Measurements from ENCODE around the gene KSR2. TPM values are rescaled to one million over a fixed set of nuclear protein-coding genes. Genes with fewer than 3 reads are reported as not detected.
A peak's percentile ranks its signal among the peaks of the same experiment; 100 is the strongest.

Gene KSR2
- total RNA-seq, 1 donor from 2014 or later = 1.4 TPM

DNA sequence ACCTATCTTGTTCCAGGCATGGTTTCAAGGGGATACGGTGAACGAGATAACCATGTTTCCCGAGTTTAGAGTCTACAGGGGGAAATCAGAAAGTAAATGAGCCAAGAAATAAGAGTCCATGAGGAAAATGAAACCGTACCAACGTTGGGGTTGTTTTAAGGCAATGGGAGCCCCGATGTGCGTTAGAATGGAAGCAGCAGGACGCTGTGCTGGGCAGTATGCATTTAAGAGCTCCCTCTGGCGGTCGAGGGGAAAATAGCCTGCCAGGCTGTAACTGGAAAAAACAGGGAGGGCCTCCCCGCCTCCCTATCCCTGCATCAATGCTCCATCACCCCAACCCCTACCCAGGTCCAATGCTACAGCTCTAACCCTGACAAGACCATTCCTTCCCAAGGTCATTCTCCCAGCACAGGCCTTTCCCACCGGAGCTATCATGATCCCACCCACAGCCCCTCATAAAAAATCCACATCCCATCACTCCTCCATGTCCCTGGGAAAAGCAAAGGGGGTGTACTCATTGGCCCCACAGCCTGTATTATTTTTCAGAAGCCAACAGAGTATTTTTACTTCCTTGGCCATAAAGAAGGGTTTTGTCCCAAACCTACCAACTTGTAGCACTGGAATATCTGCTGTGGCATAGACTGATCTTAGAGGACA lies 381.0 kb downstream of the KSR2 start:
- Histone ChIP-seq H3K4me1 (no peaks in the 10 kb centered on the region), H3K9me3 (no peaks in the 10 kb centered on the region), H3K27ac (no peak overlapping the region), H3K27me3 (no peaks in the 10 kb centered on the region), H3K4me3 (no peak overlapping the region), H3K36me3 (no peaks in the 10 kb centered on the region)
- TF ChIP-seq, protein P1, sequence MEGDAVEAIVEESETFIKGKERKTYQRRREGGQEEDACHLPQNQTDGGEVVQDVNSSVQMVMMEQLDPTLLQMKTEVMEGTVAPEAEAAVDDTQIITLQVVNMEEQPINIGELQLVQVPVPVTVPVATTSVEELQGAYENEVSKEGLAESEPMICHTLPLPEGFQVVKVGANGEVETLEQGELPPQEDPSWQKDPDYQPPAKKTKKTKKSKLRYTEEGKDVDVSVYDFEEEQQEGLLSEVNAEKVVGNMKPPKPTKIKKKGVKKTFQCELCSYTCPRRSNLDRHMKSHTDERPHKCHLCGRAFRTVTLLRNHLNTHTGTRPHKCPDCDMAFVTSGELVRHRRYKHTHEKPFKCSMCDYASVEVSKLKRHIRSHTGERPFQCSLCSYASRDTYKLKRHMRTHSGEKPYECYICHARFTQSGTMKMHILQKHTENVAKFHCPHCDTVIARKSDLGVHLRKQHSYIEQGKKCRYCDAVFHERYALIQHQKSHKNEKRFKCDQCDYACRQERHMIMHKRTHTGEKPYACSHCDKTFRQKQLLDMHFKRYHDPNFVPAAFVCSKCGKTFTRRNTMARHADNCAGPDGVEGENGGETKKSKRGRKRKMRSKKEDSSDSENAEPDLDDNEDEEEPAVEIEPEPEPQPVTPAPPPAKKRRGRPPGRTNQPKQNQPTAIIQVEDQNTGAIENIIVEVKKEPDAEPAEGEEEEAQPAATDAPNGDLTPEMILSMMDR (IDR thresholded peaks at IDR 0.05) = peak; percentile 87
- peak; percentile 71 for DNase-seq
- intact Hi-C loops (cut with DNase I) = loop anchor here (10.0 kb wide), 1 partner anchor 213 kb away; no protein-coding TSS in a partner anchor
- ATAC-seq = peak; percentile 88

DNA sequence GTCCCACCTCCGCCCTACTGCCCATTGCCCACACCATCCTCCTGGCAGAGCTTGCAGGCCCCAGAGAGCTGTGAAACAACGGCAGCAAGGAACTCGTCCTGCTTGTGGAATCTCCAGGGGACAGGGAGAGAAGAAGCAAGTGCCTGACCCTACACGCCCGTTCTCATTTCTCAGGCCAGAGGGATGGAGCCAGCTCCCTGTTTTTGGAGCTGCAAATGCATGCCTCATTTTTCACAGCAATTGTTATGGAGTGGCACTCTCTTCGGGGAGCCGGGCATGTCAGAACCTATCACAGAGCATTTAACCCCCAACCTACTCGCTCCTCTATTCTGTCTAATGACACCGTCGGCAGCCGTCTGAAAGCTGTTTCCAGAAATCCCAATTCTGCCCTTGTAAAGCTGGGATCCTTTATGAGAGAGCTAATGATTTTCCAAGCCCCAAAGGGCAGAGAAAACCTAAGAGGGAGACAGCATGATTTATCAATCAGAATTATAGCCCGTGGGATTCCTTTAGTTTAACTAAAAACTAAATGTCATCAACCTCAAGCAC lies 385.0 kb downstream of the KSR2 start:
- ATAC-seq = no peak
- H3K4me1 ChIP-seq = no peaks in the 10 kb centered on the region
- intact Hi-C loops (cut with DNase I) = loop anchor here (10.0 kb wide), 1 partner anchor 209 kb away; no protein-coding TSS in a partner anchor
- peak; percentile 8 for DNase-seq
- no peak overlapping the region for H3K27ac ChIP-seq
- no peaks in the 10 kb centered on the region for H3K36me3 ChIP-seq
- H3K27me3 ChIP-seq = peaks cover 8% of the 10 kb centered on the region
- no peak overlapping the region for H3K4me3 ChIP-seq
- TF ChIP-seq, protein P1 (IDR thresholded peaks at IDR 0.05) = no peak
- H3K9me3 ChIP-seq = no peaks in the 10 kb centered on the region

DNA sequence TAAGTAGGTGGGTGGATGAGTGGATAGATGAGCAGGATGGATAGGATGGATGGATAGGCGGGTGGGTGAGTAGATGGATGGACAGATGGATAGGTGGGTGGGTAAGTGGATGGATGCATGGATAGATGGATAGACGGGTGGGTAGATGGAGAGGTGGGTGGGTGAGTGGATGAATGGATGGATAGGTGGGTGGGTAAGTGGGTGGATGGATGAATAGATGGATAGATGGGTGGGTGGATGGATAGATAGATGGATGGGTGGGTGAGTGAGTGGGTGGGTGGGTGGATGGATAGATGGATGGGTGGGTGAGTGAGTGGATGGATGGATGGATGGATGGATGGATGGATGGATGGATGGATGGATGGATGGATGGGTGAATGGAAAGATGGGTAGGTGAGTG lies 385.7 kb downstream of the KSR2 start:
- ATAC-seq (no peak), DNase-seq (no peak)
- Histone ChIP-seq H3K4me3 (no peak overlapping the region), H3K27me3 (peaks cover 8% of the 10 kb centered on the region), H3K27ac (no peak overlapping the region), H3K36me3 (no peaks in the 10 kb centered on the region), H3K9me3 (no peaks in the 10 kb centered on the region), H3K4me1 (no peaks in the 10 kb centered on the region)
- intact Hi-C loops (cut with DNase I) = loop anchor here (10.0 kb wide), 1 partner anchor 208 kb away; no protein-coding TSS in a partner anchor
- TF ChIP-seq, protein P1 (IDR thresholded peaks at IDR 0.05) = no peak

DNA sequence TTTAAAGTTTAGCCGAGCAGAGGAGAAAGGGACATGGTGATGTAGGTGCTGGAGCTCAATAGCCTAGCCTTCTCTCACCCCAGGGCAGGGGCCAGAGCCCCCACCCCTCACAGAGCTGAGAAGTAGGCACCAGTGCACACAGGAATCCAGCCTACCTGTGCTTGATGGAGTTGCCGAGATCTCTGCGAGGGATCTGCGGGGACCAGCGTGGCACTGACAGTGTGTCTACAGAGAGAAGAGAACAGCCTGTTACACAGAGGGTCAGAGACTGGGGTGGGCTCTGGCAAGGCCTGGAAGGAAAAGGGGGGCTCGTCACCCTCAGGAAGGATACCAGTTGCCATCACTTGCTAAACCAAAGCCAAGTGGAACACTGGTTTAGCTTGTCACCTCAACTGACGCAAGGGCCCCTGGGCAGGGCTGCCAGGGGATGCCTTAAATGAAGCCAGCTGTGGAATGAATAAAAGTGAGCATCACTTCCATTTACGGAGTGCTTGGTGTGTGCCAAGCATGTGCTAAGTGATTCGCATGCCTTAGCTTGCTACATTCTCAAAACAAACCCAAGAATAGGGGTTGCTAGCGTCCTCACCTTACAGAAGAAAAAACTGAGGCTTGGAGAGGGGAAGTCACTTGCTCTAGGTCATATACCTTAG lies 386.5 kb downstream of the KSR2 start:
- Histone ChIP-seq H3K4me3 (no peak overlapping the region), H3K27me3 (peaks cover 8% of the 10 kb centered on the region), H3K36me3 (no peaks in the 10 kb centered on the region), H3K9me3 (no peaks in the 10 kb centered on the region), H3K4me1 (no peaks in the 10 kb centered on the region), H3K27ac (no peak overlapping the region)
- intact Hi-C loops (cut with DNase I) = loop anchor here (10.0 kb wide), 1 partner anchor 207 kb away; no protein-coding TSS in a partner anchor
- ATAC-seq (no peak), DNase-seq (no peak)
- TF ChIP-seq, protein P1 (IDR thresholded peaks at IDR 0.05) = no peak

DNA sequence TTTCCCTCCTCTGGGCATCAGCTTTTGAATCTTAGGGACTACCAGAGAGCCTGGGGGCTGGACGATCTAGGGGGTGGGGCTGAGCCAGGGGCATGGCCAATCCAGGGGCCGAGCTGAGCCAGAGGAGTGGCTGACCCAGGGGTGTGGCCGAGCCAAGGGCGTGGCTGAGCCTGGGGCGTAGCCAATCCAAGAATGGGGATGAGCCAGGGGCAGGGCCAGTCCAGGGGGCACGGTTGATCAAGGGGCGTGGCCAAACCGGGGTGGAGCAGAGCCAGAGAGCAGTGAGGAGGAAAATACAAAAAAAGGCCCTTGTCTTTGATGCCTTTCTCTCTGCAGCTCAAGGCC lies 388.1 kb downstream of the KSR2 start:
- no peaks in the 10 kb centered on the region for H3K4me1 ChIP-seq
- H3K27ac ChIP-seq = no peak overlapping the region
- peak; percentile 61 for DNase-seq
- peaks cover 8% of the 10 kb centered on the region for H3K27me3 ChIP-seq
- TF ChIP-seq, protein P1 (IDR thresholded peaks at IDR 0.05) = no peak
- H3K36me3 ChIP-seq = no peaks in the 10 kb centered on the region
- intact Hi-C loops (cut with DNase I) = loop anchor here (10.0 kb wide), 1 partner anchor 206 kb away; no protein-coding TSS in a partner anchor
- ATAC-seq = peak; percentile 46
- H3K4me3 ChIP-seq = no peak overlapping the region
- H3K9me3 ChIP-seq = no peaks in the 10 kb centered on the region

Data from upper lobe of right lung (tissue), 1 donor.